GM21737 (cell line): ENCODE results near the gene CTNNA3.
"Not testable (repeated sequence)": the region's sequence is repeated elsewhere in the genome, so short reads cannot be mapped to it uniquely, and the experiment has no call there.

Experiments used
- ATAC-seq: cut with Tn5 transposase; IDR thresholded peaks from one replicate; pipeline ENCODE4 v1.9.1; 2021; ENCODE audit warnings: mild to moderate bottlenecking, moderate library complexity; ENCODE audit not compliant: unreplicated experiment

The CTNNA3 gene

GRCh38 chr10:67603701-67604100 is 92.3 kb downstream of the CTNNA3 start:
- no peak for ATAC-seq

- ATAC-seq = no peak
Observed at GRCh38 chr10:67603086-67603485, 92.9 kb downstream of the CTNNA3 start.

GRCh38 chr10:67602268-67602950 is 93.6 kb downstream of the CTNNA3 start:
- ATAC-seq = no peak

GRCh38 chr10:67599597-67599996 is 96.4 kb downstream of the CTNNA3 start:
- no peak for ATAC-seq

- ATAC-seq = no peak
Observed at GRCh38 chr10:67596641-67597040, 99.4 kb downstream of the CTNNA3 start.

- no peak for ATAC-seq
Observed at GRCh38 chr10:67587771-67588170, 108.2 kb downstream of the CTNNA3 start.

- ATAC-seq = no peak
Observed at GRCh38 chr10:67575532-67575931, 120.5 kb downstream of the CTNNA3 start.

GRCh38 chr10:67573484-67573883 is 122.5 kb downstream of the CTNNA3 start:
- ATAC-seq = no peak

GRCh38 chr10:67571503-67571902 is 124.5 kb downstream of the CTNNA3 start:
- ATAC-seq = no peak

- not testable (repeated sequence) for ATAC-seq
Observed at GRCh38 chr10:67558311-67558710, 137.7 kb downstream of the CTNNA3 start.

- ATAC-seq = no peak
Observed at GRCh38 chr10:67553254-67553653, 142.7 kb downstream of the CTNNA3 start.

GRCh38 chr10:67550838-67551402 is 145.1 kb downstream of the CTNNA3 start:
- no peak for ATAC-seq

- no peak for ATAC-seq
Observed at GRCh38 chr10:67550046-67550445, 145.9 kb downstream of the CTNNA3 start.

- ATAC-seq = no peak
Observed at GRCh38 chr10:67549390-67549789, 146.6 kb downstream of the CTNNA3 start.

GRCh38 chr10:67541411-67541810 is 154.6 kb downstream of the CTNNA3 start:
- no peak for ATAC-seq

- ATAC-seq = no peak
Observed at GRCh38 chr10:67539312-67539711, 156.7 kb downstream of the CTNNA3 start.

GRCh38 chr10:67537906-67538305 is 158.1 kb downstream of the CTNNA3 start:
- ATAC-seq = no peak

GRCh38 chr10:67533376-67533775 is 162.6 kb downstream of the CTNNA3 start:
- no peak for ATAC-seq

- not testable (repeated sequence) for ATAC-seq
Observed at GRCh38 chr10:67530990-67531389, 165.0 kb downstream of the CTNNA3 start.

- ATAC-seq = no peak
Observed at GRCh38 chr10:67527351-67527750, 168.6 kb downstream of the CTNNA3 start.

- ATAC-seq = no peak
Observed at GRCh38 chr10:67521546-67521945, 174.4 kb downstream of the CTNNA3 start.

- peak; percentile 85 for ATAC-seq
Observed at GRCh38 chr10:67520924-67521520, 175.0 kb downstream of the CTNNA3 start.
